Activated CD4-positive, alpha-beta T cell treated with anti-CD3 and anti-CD28 coated beads, Interleukin-2, amount 10 ng/mL, durations not matched to agents 7 days and 5 days (primary cell): Measurements from ENCODE around the gene GRM4. TPM values are rescaled to one million over a fixed set of nuclear protein-coding genes. Genes with fewer than 3 reads are reported as not detected.

Experiments
- CTCF ChIA-PET: fragments of 350-600 bp; sonication (Branson Sonifier 250); formaldehyde crosslinking; loops from one replicate; lab custom pipeline; 2021; ENCODE audit warnings: antibody characterized with exemption; lab: Charles Lee
- POLR2A ChIA-PET: fragments of 350-600 bp; sonication (Branson Sonifier 250); formaldehyde crosslinking; loops from one replicate; lab custom pipeline; 2021; ENCODE audit warnings: antibody characterized with exemption; lab: Charles Lee
- DNase-seq: peaks from one replicate; pipeline ENCODE4 v3.0.0-alpha.2; 2020
- H3K27ac Mint-ChIP-seq: one replicate; pipeline ENCODE4 v1.8.0; 2021; ENCODE audit warnings: mild to moderate bottlenecking, moderate library complexity, mixed read lengths
- H3K27me3 Mint-ChIP-seq: one replicate; pipeline ENCODE4 v1.8.0; 2021; ENCODE audit warnings: mixed read lengths
- H3K36me3 Mint-ChIP-seq: one replicate; pipeline ENCODE4 v1.8.0; 2021; ENCODE audit warnings: low read depth, mixed read lengths
- H3K4me1 Mint-ChIP-seq: one replicate; pipeline ENCODE4 v1.8.0; 2021; ENCODE audit warnings: mixed read lengths
- H3K4me3 Mint-ChIP-seq: one replicate; pipeline ENCODE4 v1.8.0; 2021; ENCODE audit warnings: mild to moderate bottlenecking, moderate library complexity, mixed read lengths
- H3K9me3 Mint-ChIP-seq: one replicate; pipeline ENCODE4 v1.8.0; 2021; ENCODE audit warnings: mixed read lengths
- total RNA-seq, 2 experiments: library from RNA; stranded (reverse); gene quantifications; one replicate each; pipeline ENCODE4 v1.2.3, GENCODE V29; 2021

The GRM4 gene
- total RNA-seq, 2 experiments from 2014 or later: not detected

DNA sequence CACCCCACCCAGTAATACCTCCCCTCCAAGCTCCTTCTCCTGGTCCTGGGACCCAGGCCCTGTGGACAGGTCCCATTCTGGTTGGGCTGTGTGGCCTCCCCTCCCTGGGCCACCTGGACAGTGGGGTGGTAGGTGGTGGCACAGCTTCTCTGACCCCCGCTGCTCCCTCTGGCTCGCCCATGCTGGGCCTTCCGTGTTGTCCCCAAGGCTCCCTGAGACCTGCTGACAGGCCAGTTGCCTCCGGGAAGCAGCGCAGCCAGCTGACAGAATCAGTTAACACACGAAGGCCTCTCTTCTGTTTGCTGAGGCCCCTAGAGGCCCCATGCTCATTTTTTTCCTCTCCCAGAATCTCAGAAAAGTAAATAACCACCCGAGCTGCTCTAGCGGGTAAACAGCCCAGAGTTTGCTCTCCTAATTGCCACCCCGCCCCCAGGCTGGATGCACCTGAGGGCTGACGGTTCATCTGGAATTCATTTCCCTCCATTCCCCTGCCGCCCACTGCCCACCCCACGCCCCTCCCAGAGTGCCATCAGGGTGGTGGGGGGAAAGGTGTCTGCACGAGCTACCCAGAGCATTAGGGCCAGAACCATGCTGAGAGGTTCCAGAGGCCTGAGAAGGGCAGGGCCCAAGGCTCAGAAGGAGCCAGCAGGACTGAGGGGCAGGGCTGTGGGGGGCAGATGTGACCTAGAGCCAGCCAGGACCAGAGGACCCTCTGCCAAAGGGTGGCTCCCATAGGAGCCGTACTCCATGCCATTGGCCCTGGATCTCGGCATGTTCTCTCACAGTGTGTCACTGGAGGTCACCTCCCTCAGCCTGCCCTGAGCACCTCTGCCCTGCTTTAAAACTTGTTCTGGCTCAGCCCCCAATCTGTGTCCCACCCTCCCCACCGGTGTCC lies 157.5 kb downstream of the GRM4 start:
- H3K27me3 Mint-ChIP-seq: peaks cover 3% of the 10 kb centered on the region
- H3K36me3 Mint-ChIP-seq: no peaks in the 10 kb centered on the region
- H3K27ac Mint-ChIP-seq: no peak overlapping the region
- CTCF ChIA-PET: interaction anchor here (1.7 kb wide), 1 partner anchor 29 kb away, joined by 4 read pairs; no protein-coding TSS in a partner anchor
- no peak overlapping the region for H3K4me3 Mint-ChIP-seq
- peaks cover 2% of the 10 kb centered on the region for H3K4me1 Mint-ChIP-seq
- POLR2A ChIA-PET: no interaction called here
- DNase-seq: no peak
- H3K9me3 Mint-ChIP-seq: no peaks in the 10 kb centered on the region

DNA sequence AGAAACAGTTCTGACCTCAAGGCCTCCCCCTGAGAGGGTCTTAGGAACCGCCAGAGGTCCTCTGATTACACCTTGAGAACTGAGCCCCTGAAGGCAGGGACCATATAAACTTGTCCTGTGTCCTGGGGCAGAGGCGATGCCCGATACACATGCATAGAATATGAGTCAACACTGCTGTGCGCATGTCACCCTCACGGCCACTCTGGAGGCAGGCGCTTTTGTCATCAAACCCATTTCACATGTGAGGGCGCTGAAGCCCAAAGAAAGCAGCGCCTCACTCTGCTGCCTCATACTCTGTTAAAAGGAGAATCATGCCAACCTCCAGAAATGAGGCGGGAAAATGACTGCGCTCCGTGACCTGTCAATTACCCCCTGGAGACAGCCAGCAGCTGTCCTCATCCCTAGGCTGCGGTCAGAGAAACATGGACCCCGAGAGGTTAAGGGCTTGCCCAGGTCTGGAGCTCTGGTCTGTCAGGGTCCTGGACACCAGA lies 158.3 kb downstream of the GRM4 start:
- no peaks in the 10 kb centered on the region for H3K9me3 Mint-ChIP-seq
- no peak overlapping the region for H3K4me3 Mint-ChIP-seq
- H3K27ac Mint-ChIP-seq: no peak overlapping the region
- H3K36me3 Mint-ChIP-seq: no peaks in the 10 kb centered on the region
- POLR2A ChIA-PET: no interaction called here
- H3K27me3 Mint-ChIP-seq: peaks cover 3% of the 10 kb centered on the region
- H3K4me1 Mint-ChIP-seq: peaks cover 4% of the 10 kb centered on the region
- CTCF ChIA-PET: no interaction called here
- DNase-seq: no peak

DNA sequence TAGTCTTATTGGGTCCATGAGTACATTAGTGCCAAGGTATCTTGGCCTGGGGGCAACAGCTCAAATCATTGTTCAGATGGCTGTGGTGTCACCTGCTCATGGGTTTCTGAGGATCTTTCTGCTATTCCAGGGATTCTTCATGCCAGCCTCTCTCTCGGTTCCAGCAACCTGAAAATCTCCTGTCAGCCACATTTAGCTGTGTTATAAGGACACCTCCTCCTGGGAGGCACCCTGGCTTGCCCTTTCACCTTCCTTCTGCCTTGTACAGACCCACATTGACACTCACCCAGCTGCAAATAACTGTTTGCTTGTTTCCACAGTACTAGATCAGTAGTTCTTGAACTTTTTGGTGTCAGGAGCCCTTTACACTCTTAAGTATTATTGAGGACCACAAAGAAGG lies 159.9 kb downstream of the GRM4 start:
- POLR2A ChIA-PET: no interaction called here
- H3K27ac Mint-ChIP-seq: no peak overlapping the region
- DNase-seq: no peak
- peaks cover 4% of the 10 kb centered on the region for H3K4me1 Mint-ChIP-seq
- H3K36me3 Mint-ChIP-seq: no peaks in the 10 kb centered on the region
- no peaks in the 10 kb centered on the region for H3K9me3 Mint-ChIP-seq
- CTCF ChIA-PET: no interaction called here
- H3K4me3 Mint-ChIP-seq: no peak overlapping the region
- H3K27me3 Mint-ChIP-seq: peaks cover 3% of the 10 kb centered on the region

DNA sequence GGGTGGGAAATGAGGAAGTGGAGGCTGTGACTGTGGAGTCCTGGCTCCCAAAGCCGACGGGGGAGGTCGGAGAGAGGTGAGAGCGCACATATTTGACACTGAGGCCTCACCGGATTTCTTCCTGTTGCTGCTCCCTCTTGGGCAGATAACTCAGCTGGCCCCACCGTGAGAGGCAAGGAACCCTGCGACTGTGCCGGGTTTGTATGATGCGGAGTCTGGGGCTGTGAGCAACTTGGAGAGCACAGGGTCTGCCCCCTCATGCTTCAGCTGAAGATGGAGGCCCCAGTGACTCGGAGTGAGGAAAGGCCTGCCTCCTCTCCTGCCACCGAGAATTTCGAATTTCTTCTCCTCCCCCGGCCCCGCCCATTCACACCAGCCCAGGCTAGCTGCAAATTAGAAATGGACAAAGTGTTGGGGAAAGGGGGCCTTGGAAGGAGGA lies 160.6 kb downstream of the GRM4 start:
- Mint-ChIP-seq H3K36me3 (no peaks in the 10 kb centered on the region), H3K4me1 (peaks cover 4% of the 10 kb centered on the region), H3K27me3 (peaks cover 3% of the 10 kb centered on the region), H3K27ac (no peak overlapping the region), H3K4me3 (no peak overlapping the region), H3K9me3 (no peaks in the 10 kb centered on the region)
- CTCF ChIA-PET: interaction anchor here (0.6 kb wide), 1 partner anchor 126 kb away, joined by 3 read pairs; no protein-coding TSS in a partner anchor
- DNase-seq: no peak
- POLR2A ChIA-PET: no interaction called here

DNA sequence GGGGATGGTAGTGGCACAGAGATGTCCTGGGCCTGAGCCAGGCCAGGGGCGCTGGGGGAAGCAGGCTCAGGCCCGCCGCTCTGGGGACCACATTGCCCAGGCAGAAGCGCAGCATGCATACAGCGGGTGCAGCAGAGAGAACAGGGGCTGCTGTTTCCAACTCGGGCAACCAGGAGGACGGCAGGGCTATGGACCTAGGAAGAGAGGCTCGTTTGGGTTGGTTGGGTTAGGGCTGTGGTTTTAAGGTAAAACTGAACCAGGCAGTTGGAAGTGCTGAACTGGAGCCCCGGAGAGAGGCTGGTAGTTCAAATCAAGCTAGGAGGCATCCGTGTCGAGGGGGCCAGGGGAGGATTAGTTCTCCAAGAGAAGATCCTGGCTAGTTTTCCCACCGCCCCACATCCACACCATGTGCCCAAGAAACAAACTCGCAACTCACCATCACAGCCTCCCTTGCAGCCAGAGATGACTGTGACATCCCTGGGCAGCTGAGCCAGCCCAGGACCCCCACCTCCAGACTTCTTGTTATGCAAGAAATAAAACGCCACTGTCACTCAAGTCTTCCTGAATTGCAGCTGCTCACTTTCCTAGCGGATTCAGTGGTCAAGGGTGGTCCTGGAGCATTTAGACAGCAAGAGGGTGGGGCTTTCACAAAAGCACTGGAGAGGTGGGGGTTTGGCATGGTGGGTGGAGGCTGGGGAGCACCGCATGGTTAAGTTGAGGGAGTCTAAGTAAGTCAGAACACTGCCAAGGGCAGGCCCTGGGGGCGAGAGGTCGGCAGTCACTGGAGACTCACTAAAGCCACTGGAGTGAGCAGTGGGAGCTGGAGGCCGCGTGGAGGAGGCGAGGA lies 161.2 kb downstream of the GRM4 start:
- no peak overlapping the region for H3K4me3 Mint-ChIP-seq
- H3K36me3 Mint-ChIP-seq: no peaks in the 10 kb centered on the region
- H3K27ac Mint-ChIP-seq: no peak overlapping the region
- peaks cover 4% of the 10 kb centered on the region for H3K4me1 Mint-ChIP-seq
- DNase-seq: no peak
- H3K9me3 Mint-ChIP-seq: no peaks in the 10 kb centered on the region
- CTCF ChIA-PET: interaction anchor here (0.6 kb wide), 1 partner anchor 126 kb away, joined by 3 read pairs; no protein-coding TSS in a partner anchor
- H3K27me3 Mint-ChIP-seq: peaks cover 3% of the 10 kb centered on the region
- POLR2A ChIA-PET: no interaction called here

DNA sequence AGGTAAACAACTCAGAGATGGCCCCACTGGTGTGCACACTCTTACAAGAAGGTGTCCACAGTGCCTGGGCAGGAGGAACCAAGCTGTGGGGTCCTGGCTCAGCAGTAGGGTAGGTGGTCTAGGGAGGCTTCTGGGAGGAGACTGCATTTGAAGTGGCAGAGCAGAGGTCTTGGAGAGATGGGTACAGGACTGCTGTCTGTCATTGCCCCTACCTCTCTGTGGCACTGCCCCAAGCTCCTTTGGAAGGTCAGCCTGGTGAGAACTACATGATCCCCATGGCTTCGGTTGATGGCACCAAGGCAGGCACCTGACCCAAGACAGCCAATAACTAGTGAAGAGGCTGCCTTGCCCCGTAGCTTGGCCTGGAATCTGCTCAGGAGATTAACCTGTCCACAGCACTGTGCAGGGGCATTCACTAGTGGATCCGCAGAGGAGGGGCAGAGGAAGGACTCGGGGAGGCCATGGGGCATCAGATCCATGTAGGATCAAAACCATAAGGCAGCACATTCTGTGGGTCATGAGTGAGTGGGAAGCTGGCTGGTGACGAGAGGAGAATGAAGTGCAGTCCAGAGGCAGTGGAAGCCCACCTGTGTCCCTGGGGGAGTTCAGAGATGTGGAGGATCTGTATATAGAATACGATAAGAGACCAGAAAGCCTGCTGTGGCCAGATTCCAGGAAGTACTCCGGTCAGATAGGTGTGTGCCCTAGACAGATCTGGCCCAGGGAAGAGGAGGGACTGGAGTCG lies 162.0 kb downstream of the GRM4 start:
- H3K9me3 Mint-ChIP-seq: no peaks in the 10 kb centered on the region
- no peak overlapping the region for H3K27ac Mint-ChIP-seq
- POLR2A ChIA-PET: no interaction called here
- peaks cover 4% of the 10 kb centered on the region for H3K4me1 Mint-ChIP-seq
- H3K36me3 Mint-ChIP-seq: no peaks in the 10 kb centered on the region
- H3K27me3 Mint-ChIP-seq: peaks cover 3% of the 10 kb centered on the region
- no peak overlapping the region for H3K4me3 Mint-ChIP-seq
- no peak for DNase-seq
- CTCF ChIA-PET: no interaction called here

DNA sequence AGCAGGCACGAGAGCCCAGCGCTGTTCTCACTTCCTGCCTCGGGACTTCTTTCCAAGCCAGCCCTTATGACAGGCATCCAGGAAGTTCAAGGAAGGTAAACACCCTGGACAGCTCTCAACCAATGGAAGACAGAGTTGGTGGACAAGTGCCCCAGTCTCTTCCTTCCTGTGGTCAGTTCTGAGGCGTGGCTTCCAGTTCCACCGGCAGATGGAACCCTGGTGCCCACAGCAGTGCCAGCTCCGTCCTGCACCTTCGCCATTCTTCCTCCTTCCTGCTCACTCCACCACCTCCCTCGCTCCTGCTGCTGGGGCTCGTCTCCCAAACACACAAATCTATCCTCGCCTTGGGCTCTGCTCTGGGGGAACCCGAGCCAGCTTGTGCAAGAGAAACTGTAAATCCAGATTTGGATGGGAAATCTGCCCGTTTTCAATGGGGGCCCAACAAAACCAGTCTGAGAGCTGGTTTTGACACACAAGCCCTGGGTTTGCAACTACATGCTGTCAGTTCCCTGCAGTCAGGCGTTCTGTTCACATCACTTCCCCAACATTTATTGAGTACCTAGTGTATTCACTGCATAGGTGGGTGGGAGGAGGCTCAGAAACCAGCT lies 162.7 kb downstream of the GRM4 start:
- Mint-ChIP-seq H3K4me1 (peaks cover 4% of the 10 kb centered on the region), H3K27me3 (peaks cover 3% of the 10 kb centered on the region), H3K36me3 (no peaks in the 10 kb centered on the region), H3K9me3 (no peaks in the 10 kb centered on the region), H3K4me3 (no peak overlapping the region), H3K27ac (no peak overlapping the region)
- CTCF ChIA-PET: no interaction called here
- POLR2A ChIA-PET: no interaction called here
- DNase-seq: no peak

DNA sequence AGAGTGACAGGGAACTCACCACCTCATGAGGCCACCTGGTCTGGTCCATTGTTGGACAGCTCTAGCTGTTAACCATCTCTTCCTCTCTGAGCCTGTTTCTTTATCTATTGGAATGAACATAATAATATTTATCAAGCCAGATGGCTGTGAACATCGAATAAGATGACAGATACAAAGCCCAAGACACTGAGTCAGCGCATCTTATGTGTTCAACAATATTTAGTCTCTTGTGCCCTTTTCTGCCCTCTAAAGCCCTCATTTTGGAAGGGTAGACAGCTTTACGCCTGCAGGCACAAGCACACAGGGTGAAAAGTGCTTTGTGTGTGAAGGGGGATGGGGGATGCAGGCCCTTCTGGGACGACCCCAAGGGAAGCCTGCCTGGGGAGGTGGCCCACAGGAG lies 164.0 kb downstream of the GRM4 start:
- H3K36me3 Mint-ChIP-seq: no peaks in the 10 kb centered on the region
- ChIA-PET POLR2A (no interaction called here), CTCF (interaction anchor here (0.6 kb wide), 1 partner anchor 52 kb away, joined by 4 read pairs; no protein-coding TSS in a partner anchor)
- H3K9me3 Mint-ChIP-seq: no peaks in the 10 kb centered on the region
- peaks cover 4% of the 10 kb centered on the region for H3K4me1 Mint-ChIP-seq
- H3K27me3 Mint-ChIP-seq: peaks cover 7% of the 10 kb centered on the region
- H3K4me3 Mint-ChIP-seq: no peak overlapping the region
- no peak for DNase-seq
- no peak overlapping the region for H3K27ac Mint-ChIP-seq

DNA sequence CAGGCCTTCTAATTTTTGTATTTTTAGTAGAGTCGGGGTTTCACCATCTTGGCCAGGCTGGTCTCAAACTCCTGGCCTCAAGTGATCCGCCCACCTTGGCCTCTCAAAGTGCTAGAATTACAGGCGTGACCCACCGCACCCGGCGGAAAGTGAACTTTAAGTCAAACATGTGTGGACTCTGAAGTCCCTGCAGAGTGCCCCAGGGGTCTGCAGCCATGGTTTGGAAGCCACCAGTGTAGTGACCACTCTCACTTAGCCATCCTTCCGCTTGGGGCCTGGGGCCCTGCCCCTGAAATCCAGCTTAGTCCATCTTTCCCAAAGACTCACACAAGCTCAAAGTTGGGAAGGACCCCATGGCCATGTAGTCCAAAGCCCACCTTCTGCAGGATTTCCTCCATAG lies 164.5 kb downstream of the GRM4 start:
- Mint-ChIP-seq H3K36me3 (no peaks in the 10 kb centered on the region), H3K4me1 (peaks cover 6% of the 10 kb centered on the region), H3K9me3 (no peaks in the 10 kb centered on the region), H3K27ac (no peak overlapping the region), H3K4me3 (no peak overlapping the region), H3K27me3 (peaks cover 12% of the 10 kb centered on the region)
- ChIA-PET CTCF (no interaction called here), POLR2A (no interaction called here)
- no peak for DNase-seq

DNA sequence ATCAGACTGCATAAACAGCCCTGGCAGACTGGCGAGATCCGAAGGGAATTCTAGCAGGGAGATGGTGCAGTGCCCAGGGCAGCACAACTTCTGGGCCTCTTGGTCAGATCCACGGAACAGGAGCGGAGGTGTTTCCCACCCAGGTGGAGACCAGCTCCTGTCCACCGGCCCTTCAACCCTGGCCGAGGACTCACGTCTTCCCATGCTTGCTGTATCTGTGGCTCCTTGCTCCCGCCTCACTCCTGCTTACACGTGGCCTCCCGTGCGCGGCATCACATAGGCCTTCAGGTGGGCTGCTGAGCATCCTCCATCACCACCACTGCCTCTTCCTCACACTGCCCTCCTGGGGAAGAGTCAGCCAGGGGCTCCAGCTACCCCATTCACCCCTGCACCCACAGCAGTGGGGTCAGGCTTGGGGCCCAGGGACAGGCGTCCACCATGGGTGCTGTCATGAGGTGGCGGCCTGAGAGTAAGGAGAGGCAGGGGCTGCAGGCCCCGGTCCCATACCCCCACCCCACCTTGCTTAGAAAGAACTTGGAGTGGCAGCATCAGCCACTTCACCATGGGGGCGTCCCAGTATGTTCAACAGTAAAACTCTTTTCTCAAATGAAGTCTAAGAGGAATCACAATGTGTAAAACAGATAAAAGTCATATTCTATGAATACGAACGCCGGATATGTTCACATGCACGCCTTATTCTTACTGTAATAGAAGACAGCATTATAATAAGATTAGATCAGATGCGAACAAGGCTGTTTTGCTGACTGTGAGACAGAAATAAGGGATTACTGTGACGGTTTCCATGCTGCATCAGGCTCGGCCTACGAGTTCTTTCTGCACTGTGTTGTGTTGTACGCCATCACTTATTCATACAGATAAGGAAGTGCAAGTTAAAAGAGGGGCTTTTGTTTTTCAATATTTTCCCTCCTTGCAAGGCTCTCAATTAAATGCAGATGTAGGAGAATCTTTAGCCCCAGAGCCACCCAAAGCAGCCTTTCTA lies 165.4 kb downstream of the GRM4 start:
- Mint-ChIP-seq H3K27ac (no peak overlapping the region), H3K27me3 (peaks cover 15% of the 10 kb centered on the region), H3K4me3 (no peak overlapping the region), H3K9me3 (no peaks in the 10 kb centered on the region), H3K36me3 (no peaks in the 10 kb centered on the region), H3K4me1 (peaks cover 6% of the 10 kb centered on the region)
- ChIA-PET POLR2A (no interaction called here), CTCF (no interaction called here)
- DNase-seq: no peak

DNA sequence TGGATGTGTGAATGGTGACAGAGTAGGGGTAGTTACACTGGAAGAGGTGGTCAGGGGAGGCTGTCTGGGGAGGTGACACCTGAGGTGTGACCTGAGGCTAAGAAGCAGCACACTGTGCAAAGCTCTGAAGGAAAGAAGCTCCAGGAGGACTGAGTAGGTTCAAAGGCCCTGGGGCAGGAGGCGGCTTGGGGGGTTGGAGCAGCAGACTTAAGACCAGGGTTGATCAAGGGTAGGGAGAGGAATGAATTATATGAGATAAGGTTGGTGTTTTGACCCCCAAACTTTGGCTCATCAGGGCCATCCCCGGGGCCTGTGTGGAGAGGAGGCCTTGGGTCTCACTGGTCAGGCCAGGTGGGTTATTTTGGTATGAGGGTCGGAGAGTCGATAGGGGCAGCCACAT lies 166.1 kb downstream of the GRM4 start:
- no peak for DNase-seq
- CTCF ChIA-PET: no interaction called here
- H3K27me3 Mint-ChIP-seq: peaks cover 18% of the 10 kb centered on the region

More for the DNA sequence above, 166.1 kb downstream of the GRM4 start:
- H3K9me3 Mint-ChIP-seq: no peaks in the 10 kb centered on the region
- H3K27ac Mint-ChIP-seq: no peak overlapping the region
- H3K4me1 Mint-ChIP-seq: peaks cover 6% of the 10 kb centered on the region
- no peak overlapping the region for H3K4me3 Mint-ChIP-seq
- POLR2A ChIA-PET: no interaction called here
- no peaks in the 10 kb centered on the region for H3K36me3 Mint-ChIP-seq
